HEK293 (cell line): Measurements from ENCODE around the gene DPY30.
A peak's percentile ranks its signal among the peaks of the same experiment; 100 is the strongest.

ENCODE experiments used
- GLIS2 ChIP-seq: fragments of 450-650 bp; formaldehyde crosslinking; IDR thresholded peaks from 2 replicates; pipeline ENCODE4 v1.5.1; 2016; ENCODE audit warnings: missing biosample characterization, missing genetic modification characterization
- PRDM1 ChIP-seq: fragments of 450-650 bp; formaldehyde crosslinking; IDR thresholded peaks from 2 replicates; pipeline ENCODE4; 2016; ENCODE audit warnings: missing biosample characterization, missing genetic modification characterization
- SETDB1 ChIP-seq: IDR thresholded peaks from one replicate; pipeline ENCODE4 v1.6.1; 2017; ENCODE audit warnings: mild to moderate bottlenecking, low read length, moderate library complexity, mixed read lengths; ENCODE audit not compliant: insufficient read length
- SP7 ChIP-seq: fragments of 450-650 bp; formaldehyde crosslinking; IDR thresholded peaks from 2 replicates; pipeline ENCODE4 v1.5.1; 2016; ENCODE audit warnings: missing biosample characterization, missing genetic modification characterization
- TCF7L2 ChIP-seq: IDR thresholded peaks from 2 replicates; pipeline ENCODE4 v1.6.1; 2011; ENCODE audit warnings: low read depth, mild to moderate bottlenecking, inconsistent platforms, low read length, moderate library complexity, borderline replicate concordance
- YY2 ChIP-seq: fragments of 450-650 bp; formaldehyde crosslinking; IDR thresholded peaks from 2 replicates; pipeline ENCODE4 v1.5.1; 2016; ENCODE audit warnings: missing biosample characterization, missing genetic modification characterization
- ZEB2 ChIP-seq: fragments of 450-650 bp; formaldehyde crosslinking; IDR thresholded peaks from 2 replicates; pipeline ENCODE4 v1.5.1; 2016; ENCODE audit warnings: missing biosample characterization, missing genetic modification characterization
- ZFP69B ChIP-seq: fragments of 450-650 bp; formaldehyde crosslinking; IDR thresholded peaks from 2 replicates; pipeline ENCODE4 v1.5.1; 2016; ENCODE audit warnings: missing biosample characterization, missing genetic modification characterization
- ZNF184 ChIP-seq: fragments of 450-650 bp; IDR thresholded peaks from 2 replicates; pipeline ENCODE4 v1.5.1; 2018; ENCODE audit warnings: missing biosample characterization, mild to moderate bottlenecking, missing genetic modification characterization
- ZNF2 ChIP-seq: fragments of 450-650 bp; formaldehyde crosslinking; IDR thresholded peaks from 2 replicates; pipeline ENCODE4 v1.5.1; 2016; ENCODE audit warnings: missing biosample characterization, missing genetic modification characterization
- ZNF202 ChIP-seq: fragments of 450-650 bp; formaldehyde crosslinking; IDR thresholded peaks from 2 replicates; pipeline ENCODE4 v1.5.1; 2016; ENCODE audit warnings: missing biosample characterization, missing genetic modification characterization, borderline replicate concordance
- ZNF211 ChIP-seq: fragments of 450-650 bp; formaldehyde crosslinking; IDR thresholded peaks from 2 replicates; pipeline ENCODE4 v1.5.1; 2016; ENCODE audit warnings: low read depth, missing biosample characterization, missing genetic modification characterization
- ZNF214 ChIP-seq: fragments of 450-650 bp; formaldehyde crosslinking; IDR thresholded peaks from 2 replicates; pipeline ENCODE4 v1.5.1; 2017; ENCODE audit warnings: missing biosample characterization, mild to moderate bottlenecking, missing genetic modification characterization, borderline replicate concordance
- ZNF274 ChIP-seq, 2 experiments: fragments of 200-500 bp in 1 of 2; fragments of 450-650 bp in 1 of 2; sonication (Bioruptor generic) in 1 of 2; formaldehyde crosslinking in 1 of 2; IDR thresholded peaks; 2 replicates each; pipeline versions ENCODE4 v1.5.1 to v1.6.1; 2014 to 2016; ENCODE audit warnings: borderline replicate concordance in 1 of 2, inconsistent platforms in 1 of 2, low read length in 1 of 2, missing biosample characterization in 1 of 2, missing genetic modification characterization in 1 of 2
- ZNF324 ChIP-seq: fragments of 450-650 bp; formaldehyde crosslinking; IDR thresholded peaks from 2 replicates; pipeline ENCODE4 v1.5.1; 2016; ENCODE audit warnings: missing biosample characterization, missing genetic modification characterization
- ZNF335 ChIP-seq: fragments of 450-650 bp; formaldehyde crosslinking; conservative IDR thresholded peaks from 2 replicates; pipeline ENCODE4 v1.5.1; 2016; ENCODE audit warnings: missing biosample characterization, missing genetic modification characterization
- ZNF350 ChIP-seq: fragments of 450-650 bp; formaldehyde crosslinking; IDR thresholded peaks from 2 replicates; pipeline ENCODE4 v1.5.0; 2017; ENCODE audit warnings: missing biosample characterization, mild to moderate bottlenecking, missing genetic modification characterization
- ZNF501 ChIP-seq: fragments of 450-650 bp; formaldehyde crosslinking; IDR thresholded peaks from 2 replicates; pipeline ENCODE4 v1.5.1; 2016; ENCODE audit warnings: missing biosample characterization, missing genetic modification characterization
- ZNF560 ChIP-seq: fragments of 450-650 bp; formaldehyde crosslinking; IDR thresholded peaks from 2 replicates; pipeline ENCODE4 v1.5.1; 2017; ENCODE audit warnings: missing biosample characterization, missing genetic modification characterization, borderline replicate concordance
- ZNF621 ChIP-seq: fragments of 450-650 bp; formaldehyde crosslinking; IDR thresholded peaks from 2 replicates; pipeline ENCODE4 v1.5.1; 2017; ENCODE audit warnings: missing biosample characterization, missing genetic modification characterization
- ZNF626 ChIP-seq: fragments of 450-650 bp; sonication (Bioruptor Pico); formaldehyde crosslinking; IDR thresholded peaks from 2 replicates; pipeline ENCODE4 v1.5.1; 2018; ENCODE audit warnings: missing biosample characterization, missing genetic modification characterization, inconsistent platforms
- ZNF654 ChIP-seq: fragments of 450-650 bp; formaldehyde crosslinking; IDR thresholded peaks from 2 replicates; pipeline ENCODE4 v1.5.1; 2016; ENCODE audit warnings: low read depth, missing biosample characterization, missing genetic modification characterization
- ZNF701 ChIP-seq: fragments of 450-650 bp; formaldehyde crosslinking; IDR thresholded peaks from 2 replicates; pipeline ENCODE4 v1.5.1; 2016; ENCODE audit warnings: missing biosample characterization, missing genetic modification characterization
- ZNF791 ChIP-seq: fragments of 450-650 bp; formaldehyde crosslinking; IDR thresholded peaks from 2 replicates; pipeline ENCODE4 v1.5.1; 2016; ENCODE audit warnings: missing biosample characterization, missing genetic modification characterization
- ZNF830 ChIP-seq: fragments of 450-650 bp; IDR thresholded peaks from 2 replicates; pipeline ENCODE4 v1.5.0; 2018; ENCODE audit warnings: missing biosample characterization, missing genetic modification characterization, low read depth, mild to moderate bottlenecking, moderate library complexity
- ZSCAN23 ChIP-seq: fragments of 450-650 bp; formaldehyde crosslinking; IDR thresholded peaks from 2 replicates; pipeline ENCODE4 v1.5.1; 2016; ENCODE audit warnings: missing biosample characterization, missing genetic modification characterization
- TF ChIP-seq, protein P1 (sequence below): fragments of 450-650 bp; formaldehyde crosslinking; IDR thresholded peaks from 2 replicates; pipeline ENCODE4 v1.5.1; 2016; ENCODE audit warnings: missing biosample characterization, missing genetic modification characterization, low read depth
- TF ChIP-seq, protein P2 (sequence below): sonication (generic); formaldehyde crosslinking; IDR thresholded peaks from 2 replicates; pipeline ENCODE4 v1.8.1; 2022; ENCODE audit warnings: mild to moderate bottlenecking, moderate library complexity, missing genetic modification reagents
- TF ChIP-seq, protein P3 (sequence below): fragments of 450-650 bp; formaldehyde crosslinking; IDR thresholded peaks from 2 replicates; pipeline ENCODE4 v1.5.1; 2016; ENCODE audit warnings: missing biosample characterization, missing genetic modification characterization
- TF ChIP-seq, protein P4 (sequence below): fragments of 450-650 bp; formaldehyde crosslinking; IDR thresholded peaks from 2 replicates; pipeline ENCODE4 v1.5.1; 2016; ENCODE audit warnings: missing biosample characterization, missing genetic modification characterization
- TF ChIP-seq, protein P5 (sequence below): fragments of 450-650 bp; IDR thresholded peaks from 2 replicates; pipeline ENCODE4 v1.5.1; 2018; ENCODE audit warnings: missing biosample characterization, missing genetic modification characterization

DPY30 gene

DNA sequence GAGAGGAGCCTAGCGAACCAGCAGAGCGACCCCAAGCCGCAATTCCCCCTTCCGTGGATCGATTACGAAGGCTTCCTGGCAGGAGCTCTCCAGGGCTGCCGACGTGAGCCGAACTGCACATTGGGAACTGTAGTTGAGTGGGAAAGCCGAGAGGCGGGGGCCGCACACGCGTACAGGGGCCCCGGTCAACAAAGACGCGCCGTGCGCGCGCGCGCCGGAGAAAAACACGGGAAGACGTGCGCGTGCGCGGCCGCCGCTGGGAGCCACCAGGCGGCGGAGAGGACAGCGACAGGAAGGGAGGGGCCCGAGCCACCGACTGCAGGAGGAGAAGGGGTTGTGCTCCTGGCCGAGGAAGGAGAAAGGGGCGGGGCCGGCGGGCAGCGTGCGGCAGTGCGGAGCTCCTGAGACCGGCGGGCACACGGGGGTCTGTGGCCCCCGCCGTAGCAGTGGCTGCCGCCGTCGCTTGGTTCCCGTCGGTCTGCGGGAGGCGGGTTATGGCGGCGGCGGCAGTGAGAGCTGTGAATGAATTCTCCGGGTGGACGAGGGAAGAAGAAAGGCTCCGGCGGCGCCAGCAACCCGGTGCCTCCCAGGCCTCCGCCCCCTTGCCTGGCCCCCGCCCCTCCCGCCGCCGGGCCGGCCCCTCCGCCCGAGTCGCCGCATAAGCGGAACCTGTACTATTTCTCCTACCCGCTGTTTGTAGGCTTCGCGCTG, 23.9 kb upstream of the DPY30 start, which contains the start of gene SPAST (continued):
- TF ChIP-seq SETDB1, result no peak
- no peak for TF ChIP-seq TCF7L2
- TF ChIP-seq, protein P1, sequence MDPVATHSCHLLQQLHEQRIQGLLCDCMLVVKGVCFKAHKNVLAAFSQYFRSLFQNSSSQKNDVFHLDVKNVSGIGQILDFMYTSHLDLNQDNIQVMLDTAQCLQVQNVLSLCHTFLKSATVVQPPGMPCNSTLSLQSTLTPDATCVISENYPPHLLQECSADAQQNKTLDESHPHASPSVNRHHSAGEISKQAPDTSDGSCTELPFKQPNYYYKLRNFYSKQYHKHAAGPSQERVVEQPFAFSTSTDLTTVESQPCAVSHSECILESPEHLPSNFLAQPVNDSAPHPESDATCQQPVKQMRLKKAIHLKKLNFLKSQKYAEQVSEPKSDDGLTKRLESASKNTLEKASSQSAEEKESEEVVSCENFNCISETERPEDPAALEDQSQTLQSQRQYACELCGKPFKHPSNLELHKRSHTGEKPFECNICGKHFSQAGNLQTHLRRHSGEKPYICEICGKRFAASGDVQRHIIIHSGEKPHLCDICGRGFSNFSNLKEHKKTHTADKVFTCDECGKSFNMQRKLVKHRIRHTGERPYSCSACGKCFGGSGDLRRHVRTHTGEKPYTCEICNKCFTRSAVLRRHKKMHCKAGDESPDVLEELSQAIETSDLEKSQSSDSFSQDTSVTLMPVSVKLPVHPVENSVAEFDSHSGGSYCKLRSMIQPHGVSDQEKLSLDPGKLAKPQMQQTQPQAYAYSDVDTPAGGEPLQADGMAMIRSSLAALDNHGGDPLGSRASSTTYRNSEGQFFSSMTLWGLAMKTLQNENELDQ (tag by site-specific recombination), result no peak
- TF ChIP-seq ZNF2 (tag by site-specific recombination), result 0 out of 2 replicates have a peak, but pooled peaks have one; percentile 21
- TF ChIP-seq ZNF791 (tag by site-specific recombination), result no peak
- TF ChIP-seq ZNF274 (IDR thresholded peaks at IDR 0.05; ENCODE audit: low read length), result no peak
- no peak for TF ChIP-seq ZNF274 (tag by site-specific recombination; IDR thresholded peaks at IDR 0.05; ENCODE audit: borderline replicate concordance)
- TF ChIP-seq SP7 (tag by site-specific recombination), result peak; percentile 44; the same call in 1 of the 2 replicates
- TF ChIP-seq ZNF654 (tag by site-specific recombination), result no peak
- no peak for TF ChIP-seq ZNF214 (tag by site-specific recombination)
- TF ChIP-seq ZNF501 (tag by site-specific recombination), result no peak
- TF ChIP-seq, protein P2, sequence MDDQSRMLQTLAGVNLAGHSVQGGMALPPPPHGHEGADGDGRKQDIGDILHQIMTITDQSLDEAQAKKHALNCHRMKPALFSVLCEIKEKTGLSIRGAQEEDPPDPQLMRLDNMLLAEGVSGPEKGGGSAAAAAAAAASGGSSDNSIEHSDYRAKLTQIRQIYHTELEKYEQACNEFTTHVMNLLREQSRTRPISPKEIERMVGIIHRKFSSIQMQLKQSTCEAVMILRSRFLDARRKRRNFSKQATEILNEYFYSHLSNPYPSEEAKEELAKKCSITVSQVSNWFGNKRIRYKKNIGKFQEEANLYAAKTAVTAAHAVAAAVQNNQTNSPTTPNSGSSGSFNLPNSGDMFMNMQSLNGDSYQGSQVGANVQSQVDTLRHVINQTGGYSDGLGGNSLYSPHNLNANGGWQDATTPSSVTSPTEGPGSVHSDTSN, result no peak
- TF ChIP-seq ZEB2 (tag by site-specific recombination), result peak; percentile 85
- peak; percentile 50 for TF ChIP-seq PRDM1
- no peak for TF ChIP-seq ZNF202
- no peak for TF ChIP-seq YY2 (tag by site-specific recombination)
- no peak for TF ChIP-seq ZNF211
- TF ChIP-seq ZNF560 (tag by site-specific recombination), result no peak
- no peak for TF ChIP-seq ZNF350 (tag by site-specific recombination)
- peak; percentile 84 for TF ChIP-seq GLIS2 (tag by site-specific recombination)
- peak; percentile 96; the same call in 1 of the 2 replicates for TF ChIP-seq ZNF335 (tag by site-specific recombination)
- no peak for TF ChIP-seq ZNF626 (tag by site-specific recombination)
- no peak for TF ChIP-seq ZNF184
- TF ChIP-seq ZSCAN23 (tag by site-specific recombination), result no peak
- no peak for TF ChIP-seq ZNF324 (tag by site-specific recombination)
- TF ChIP-seq ZNF621, result no peak
- TF ChIP-seq ZNF701, result no peak
- TF ChIP-seq ZNF830 (tag by site-specific recombination), result no peak
- TF ChIP-seq, protein P3, sequence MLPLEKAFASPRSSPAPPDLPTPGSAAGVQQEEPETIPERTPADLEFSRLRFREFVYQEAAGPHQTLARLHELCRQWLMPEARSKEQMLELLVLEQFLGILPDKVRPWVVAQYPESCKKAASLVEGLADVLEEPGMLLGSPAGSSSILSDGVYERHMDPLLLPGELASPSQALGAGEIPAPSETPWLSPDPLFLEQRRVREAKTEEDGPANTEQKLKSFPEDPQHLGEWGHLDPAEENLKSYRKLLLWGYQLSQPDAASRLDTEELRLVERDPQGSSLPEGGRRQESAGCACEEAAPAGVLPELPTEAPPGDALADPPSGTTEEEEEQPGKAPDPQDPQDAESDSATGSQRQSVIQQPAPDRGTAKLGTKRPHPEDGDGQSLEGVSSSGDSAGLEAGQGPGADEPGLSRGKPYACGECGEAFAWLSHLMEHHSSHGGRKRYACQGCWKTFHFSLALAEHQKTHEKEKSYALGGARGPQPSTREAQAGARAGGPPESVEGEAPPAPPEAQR (tag by site-specific recombination), result no peak
- TF ChIP-seq, protein P4, sequence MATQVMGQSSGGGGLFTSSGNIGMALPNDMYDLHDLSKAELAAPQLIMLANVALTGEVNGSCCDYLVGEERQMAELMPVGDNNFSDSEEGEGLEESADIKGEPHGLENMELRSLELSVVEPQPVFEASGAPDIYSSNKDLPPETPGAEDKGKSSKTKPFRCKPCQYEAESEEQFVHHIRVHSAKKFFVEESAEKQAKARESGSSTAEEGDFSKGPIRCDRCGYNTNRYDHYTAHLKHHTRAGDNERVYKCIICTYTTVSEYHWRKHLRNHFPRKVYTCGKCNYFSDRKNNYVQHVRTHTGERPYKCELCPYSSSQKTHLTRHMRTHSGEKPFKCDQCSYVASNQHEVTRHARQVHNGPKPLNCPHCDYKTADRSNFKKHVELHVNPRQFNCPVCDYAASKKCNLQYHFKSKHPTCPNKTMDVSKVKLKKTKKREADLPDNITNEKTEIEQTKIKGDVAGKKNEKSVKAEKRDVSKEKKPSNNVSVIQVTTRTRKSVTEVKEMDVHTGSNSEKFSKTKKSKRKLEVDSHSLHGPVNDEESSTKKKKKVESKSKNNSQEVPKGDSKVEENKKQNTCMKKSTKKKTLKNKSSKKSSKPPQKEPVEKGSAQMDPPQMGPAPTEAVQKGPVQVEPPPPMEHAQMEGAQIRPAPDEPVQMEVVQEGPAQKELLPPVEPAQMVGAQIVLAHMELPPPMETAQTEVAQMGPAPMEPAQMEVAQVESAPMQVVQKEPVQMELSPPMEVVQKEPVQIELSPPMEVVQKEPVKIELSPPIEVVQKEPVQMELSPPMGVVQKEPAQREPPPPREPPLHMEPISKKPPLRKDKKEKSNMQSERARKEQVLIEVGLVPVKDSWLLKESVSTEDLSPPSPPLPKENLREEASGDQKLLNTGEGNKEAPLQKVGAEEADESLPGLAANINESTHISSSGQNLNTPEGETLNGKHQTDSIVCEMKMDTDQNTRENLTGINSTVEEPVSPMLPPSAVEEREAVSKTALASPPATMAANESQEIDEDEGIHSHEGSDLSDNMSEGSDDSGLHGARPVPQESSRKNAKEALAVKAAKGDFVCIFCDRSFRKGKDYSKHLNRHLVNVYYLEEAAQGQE, result peak; percentile 66
- TF ChIP-seq, protein P5, sequence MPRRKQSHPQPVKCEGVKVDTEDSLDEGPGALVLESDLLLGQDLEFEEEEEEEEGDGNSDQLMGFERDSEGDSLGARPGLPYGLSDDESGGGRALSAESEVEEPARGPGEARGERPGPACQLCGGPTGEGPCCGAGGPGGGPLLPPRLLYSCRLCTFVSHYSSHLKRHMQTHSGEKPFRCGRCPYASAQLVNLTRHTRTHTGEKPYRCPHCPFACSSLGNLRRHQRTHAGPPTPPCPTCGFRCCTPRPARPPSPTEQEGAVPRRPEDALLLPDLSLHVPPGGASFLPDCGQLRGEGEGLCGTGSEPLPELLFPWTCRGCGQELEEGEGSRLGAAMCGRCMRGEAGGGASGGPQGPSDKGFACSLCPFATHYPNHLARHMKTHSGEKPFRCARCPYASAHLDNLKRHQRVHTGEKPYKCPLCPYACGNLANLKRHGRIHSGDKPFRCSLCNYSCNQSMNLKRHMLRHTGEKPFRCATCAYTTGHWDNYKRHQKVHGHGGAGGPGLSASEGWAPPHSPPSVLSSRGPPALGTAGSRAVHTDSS (tag by site-specific recombination), result no peak
- no peak for TF ChIP-seq ZFP69B (tag by site-specific recombination)
